Astrocyte (in vitro differentiated cells and primary cell): ENCODE data around the gene COL27A1.

Source experiments
- CTCF ChIP-seq: IDR thresholded peaks from 2 replicates; pipeline ENCODE4 v1.5.1; 2011; ENCODE audit warnings: low read depth, mild to moderate bottlenecking, inconsistent platforms, low read length, moderate library complexity; ENCODE audit not compliant: insufficient read depth
- EZH2 ChIP-seq: IDR thresholded peaks from 2 replicates; pipeline ENCODE4 v1.6.1; 2012; ENCODE audit warnings: mild to moderate bottlenecking, low read length, inconsistent platforms; ENCODE audit not compliant: insufficient read depth

- TF ChIP-seq CTCF (no peak), EZH2 (no peak)
Observed at GRCh38 chr9:114203410-114204140, 48.2 kb downstream of the COL27A1 start.
